RWPE1 (cell line): Measurements from ENCODE around the gene SEMA5A.

Source experiments
- CTCF ChIA-PET: fragments of 350-600 bp; sonication (Branson Sonifier 250); formaldehyde crosslinking; extraction: SDS; loops from one replicate; lab custom pipeline; 2021; lab: Yijun Ruan, JAX
- POLR2A ChIA-PET: fragments of 400-600 bp; formaldehyde crosslinking; extraction: SDS; loops from one replicate; lab custom pipeline; 2020; ENCODE audit warnings: antibody characterized with exemption; ENCODE audit not compliant: low non-redundant PET; lab: Yijun Ruan, JAX
- DNase-seq: peaks from one replicate; pipeline ENCODE4 v3.0.0; 2012; ENCODE audit warnings: low spot score
- H3K27ac ChIP-seq: fragments of 450-650 bp; 2 replicates; pipeline ENCODE4 v1.5.1; 2017
- CTCF ChIP-seq: fragments of 450-650 bp; conservative IDR thresholded peaks from 2 replicates; pipeline ENCODE4 v1.5.1; 2017; ENCODE audit warnings: low read depth, mild to moderate bottlenecking

The SEMA5A gene

GRCh38 chr5:9320652-9321051, 225.2 kb downstream of the SEMA5A start:
- ChIA-PET CTCF (no interaction called here), POLR2A (no interaction called here)
- no peak for TF ChIP-seq CTCF
- DNase-seq, result no peak
- H3K27ac ChIP-seq, result no peak overlapping the region

GRCh38 chr5:9318031-9318430, 227.8 kb downstream of the SEMA5A start:
- no peak for DNase-seq
- TF ChIP-seq CTCF, result no peak
- no peak overlapping the region for H3K27ac ChIP-seq
- CTCF ChIA-PET, result no interaction called here
- POLR2A ChIA-PET, result no interaction called here

- ChIA-PET POLR2A (no interaction called here), CTCF (interaction anchor here (0.6 kb wide), 1 partner anchor 914 kb away, joined by 5 read pairs; no protein-coding TSS in a partner anchor)
- no peak for TF ChIP-seq CTCF
- DNase-seq, result no peak
- no peak overlapping the region for H3K27ac ChIP-seq
Observed at GRCh38 chr5:9316733-9317132, 229.1 kb downstream of the SEMA5A start.

- no peak overlapping the region for H3K27ac ChIP-seq
- POLR2A ChIA-PET, result no interaction called here
- CTCF ChIA-PET, result no interaction called here
- DNase-seq, result no peak
- no peak for TF ChIP-seq CTCF
Observed at GRCh38 chr5:9316041-9316440, 229.8 kb downstream of the SEMA5A start.

- no peak overlapping the region for H3K27ac ChIP-seq
- POLR2A ChIA-PET, result no interaction called here
- CTCF ChIA-PET, result no interaction called here
- DNase-seq, result no peak
- no peak for TF ChIP-seq CTCF
Observed at GRCh38 chr5:9314558-9314957, 231.3 kb downstream of the SEMA5A start.

GRCh38 chr5:9313751-9314150, 232.1 kb downstream of the SEMA5A start:
- no peak for TF ChIP-seq CTCF
- ChIA-PET CTCF (no interaction called here), POLR2A (no interaction called here)
- DNase-seq, result no peak
- H3K27ac ChIP-seq, result no peak overlapping the region

GRCh38 chr5:9307150-9307549, 238.7 kb downstream of the SEMA5A start:
- CTCF ChIA-PET, result interaction anchor here (0.6 kb wide), 1 partner anchor 23 kb away, joined by 6 read pairs; no protein-coding TSS in a partner anchor
- no peak for DNase-seq
- no peak for TF ChIP-seq CTCF
- H3K27ac ChIP-seq, result no peak overlapping the region
- POLR2A ChIA-PET, result no interaction called here
